ENCODE results near the gene TMEFF2.
A peak's percentile ranks its signal among the peaks of the same experiment; 100 is the strongest.

Gene TMEFF2

DNA sequence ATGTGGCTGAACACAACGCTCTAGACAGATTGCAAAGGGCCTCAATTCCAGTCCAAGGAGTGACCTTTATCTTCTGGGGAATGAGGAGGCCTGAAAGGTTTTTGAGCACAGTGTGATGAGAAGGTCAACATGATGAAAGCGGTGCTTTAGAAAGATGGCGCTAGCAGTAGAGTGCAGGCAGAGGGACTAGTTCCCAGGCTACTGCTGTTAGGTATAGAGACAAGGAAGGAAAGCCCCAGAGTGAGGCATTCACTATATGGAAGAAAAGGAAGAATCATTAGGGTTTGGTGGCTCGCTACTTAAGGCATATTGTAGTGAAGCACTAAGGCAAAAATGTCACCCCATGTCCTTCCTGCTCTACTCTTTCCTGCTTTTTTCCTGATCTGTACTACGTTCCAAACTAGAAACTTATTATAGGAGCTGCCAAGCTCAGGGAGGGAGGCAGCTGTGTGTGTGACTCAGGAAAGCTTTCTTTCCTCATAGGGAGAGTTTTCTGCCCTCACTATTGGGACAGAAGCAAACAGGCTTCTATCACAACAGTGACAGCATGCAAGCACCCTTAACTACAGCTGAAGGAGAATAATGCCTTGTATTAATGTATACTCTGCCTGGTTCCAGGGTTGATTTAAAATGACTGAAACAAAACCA lies 187.0 kb downstream of the TMEFF2 start:
- ChIA-PET CTCF (no interaction called here), POLR2A (no interaction called here)
- WGBS (ENCODE audit: insufficient coverage), result 100% methylated on average over 4 of the region's 5 CpGs
- Histone ChIP-seq H3K27me3 (replicated peaks in 2 of 5; ENCODE audit: control insufficient read depth in 4 of 5, insufficient read depth in 5 of 5, low read length in 4 of 5) (no peaks in the 10 kb centered on the region), H3K4me1 (ENCODE audit: control extremely low read depth in 1 of 4, control insufficient read depth in 4 of 4, insufficient read depth in 4 of 4, low read length in 3 of 4) (peaks cover 0 to 13% (median 3%) of the 10 kb centered on the region in 4 experiments), H3K4me3 (ENCODE audit: control insufficient read depth in 1 of 7, extremely low read depth in 1 of 7, insufficient read depth in 4 of 7, low read depth in 2 of 7, low read length in 6 of 7) (no peak overlapping the region), H3K9me3 (ENCODE audit: control extremely low read depth in 1 of 5, control insufficient read depth in 4 of 5, insufficient read depth in 2 of 5, low read depth in 1 of 5, low read length in 4 of 5) (no peaks in the 10 kb centered on the region), H3K27ac (ENCODE audit: insufficient read depth in 1 of 2, low read depth in 1 of 2, low read length in 2 of 2, poor library complexity in 1 of 2, severe bottlenecking in 2 of 2) (no peak overlapping the region), H3K36me3 (ENCODE audit: control insufficient read depth in 4 of 4, insufficient read depth in 4 of 4, low read length in 3 of 4) (no peaks in the 10 kb centered on the region)
- no peak for DNase-seq

DNA sequence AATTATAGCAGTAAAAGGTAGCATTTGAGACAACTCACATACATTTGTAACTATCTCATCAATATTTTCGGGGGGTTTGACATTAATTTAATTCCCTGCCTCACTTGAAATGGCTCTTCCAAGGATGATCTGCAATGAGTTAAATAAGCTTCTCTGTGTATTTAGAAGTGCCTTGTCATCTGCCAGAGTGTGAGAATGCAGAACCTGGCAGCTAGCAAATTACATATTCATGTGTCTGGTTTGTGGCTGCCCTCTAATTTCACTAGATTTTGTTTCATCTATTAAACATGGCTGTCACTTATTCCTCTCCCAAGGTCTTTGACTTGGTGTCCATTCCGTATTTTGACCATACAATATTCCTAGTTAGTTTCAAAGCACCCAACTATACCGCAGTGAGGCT lies 189.5 kb downstream of the TMEFF2 start:
- Histone ChIP-seq H3K4me1 (ENCODE audit: control extremely low read depth in 1 of 4, control insufficient read depth in 4 of 4, insufficient read depth in 4 of 4, low read length in 3 of 4) (peaks cover 0 to 13% (median 2%) of the 10 kb centered on the region in 4 experiments), H3K9me3 (ENCODE audit: control extremely low read depth in 1 of 5, control insufficient read depth in 4 of 5, insufficient read depth in 2 of 5, low read depth in 1 of 5, low read length in 4 of 5) (peaks cover 0 to 1% (median 0%) of the 10 kb centered on the region in 5 experiments), H3K36me3 (ENCODE audit: control insufficient read depth in 4 of 4, insufficient read depth in 4 of 4, low read length in 3 of 4) (no peaks in the 10 kb centered on the region), H3K27me3 (replicated peaks in 2 of 5; ENCODE audit: control insufficient read depth in 4 of 5, insufficient read depth in 5 of 5, low read length in 4 of 5) (no peaks in the 10 kb centered on the region), H3K27ac (ENCODE audit: insufficient read depth in 1 of 2, low read depth in 1 of 2, low read length in 2 of 2, poor library complexity in 1 of 2, severe bottlenecking in 2 of 2) (no peak overlapping the region), H3K4me3 (ENCODE audit: control insufficient read depth in 1 of 7, extremely low read depth in 1 of 7, insufficient read depth in 4 of 7, low read depth in 2 of 7, low read length in 6 of 7) (no peak overlapping the region)
- DNase-seq, result peak in 2 of 3 donors; percentile 28 to 47
- CTCF ChIA-PET, result no interaction called here
- WGBS (ENCODE audit: insufficient coverage), result 100% methylated on average over 1 of the region's 3 CpGs
- POLR2A ChIA-PET, result no interaction called here

DNA sequence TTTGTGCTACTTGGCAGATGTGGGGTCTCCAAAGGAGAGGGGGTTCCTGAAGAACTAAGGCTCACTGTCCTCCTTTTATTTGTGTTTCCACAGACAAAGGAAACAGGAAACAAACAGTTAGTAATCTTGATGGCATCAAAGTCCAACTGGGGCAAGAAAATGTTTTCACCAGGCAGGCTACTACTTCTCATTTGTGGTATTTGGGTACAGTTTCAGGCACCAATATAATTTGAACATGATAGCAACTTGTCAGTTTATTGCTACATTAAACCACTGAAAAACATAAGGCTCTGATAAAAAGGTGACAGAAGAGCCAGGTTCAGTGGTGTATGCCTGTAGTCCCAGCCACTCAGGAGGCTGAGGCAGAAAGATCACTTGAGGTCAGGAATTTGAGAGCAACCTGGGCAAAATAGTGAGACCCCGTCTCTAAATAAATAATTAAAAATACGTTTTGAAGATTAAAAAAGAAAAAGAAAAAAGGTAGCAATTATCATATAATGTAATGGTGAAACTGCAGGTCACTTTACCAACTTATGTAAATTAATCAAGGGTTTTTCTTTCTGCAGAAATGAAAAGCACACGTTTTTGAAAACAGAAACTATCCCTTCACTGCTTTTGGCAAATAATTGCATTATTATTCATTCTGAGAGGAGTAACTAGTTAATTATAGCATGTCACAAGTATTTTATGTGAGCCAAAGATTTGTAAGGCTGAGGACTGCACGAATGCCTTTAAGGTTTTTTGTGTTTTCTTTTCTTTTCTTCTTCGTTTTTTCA lies 190.4 kb downstream of the TMEFF2 start:
- Histone ChIP-seq H3K27ac (ENCODE audit: insufficient read depth in 1 of 2, low read depth in 1 of 2, low read length in 2 of 2, poor library complexity in 1 of 2, severe bottlenecking in 2 of 2) (no peak overlapping the region), H3K27me3 (replicated peaks in 2 of 5; ENCODE audit: control insufficient read depth in 4 of 5, insufficient read depth in 5 of 5, low read length in 4 of 5) (no peaks in the 10 kb centered on the region), H3K9me3 (ENCODE audit: control extremely low read depth in 1 of 5, control insufficient read depth in 4 of 5, insufficient read depth in 2 of 5, low read depth in 1 of 5, low read length in 4 of 5) (peaks cover 0 to 1% (median 0%) of the 10 kb centered on the region in 5 experiments), H3K36me3 (ENCODE audit: control insufficient read depth in 4 of 4, insufficient read depth in 4 of 4, low read length in 3 of 4) (no peaks in the 10 kb centered on the region), H3K4me1 (ENCODE audit: control extremely low read depth in 1 of 4, control insufficient read depth in 4 of 4, insufficient read depth in 4 of 4, low read length in 3 of 4) (peaks cover 0 to 13% (median 0%) of the 10 kb centered on the region in 4 experiments), H3K4me3 (ENCODE audit: control insufficient read depth in 1 of 7, extremely low read depth in 1 of 7, insufficient read depth in 4 of 7, low read depth in 2 of 7, low read length in 6 of 7) (no peak overlapping the region)
- ChIA-PET POLR2A (no interaction called here), CTCF (no interaction called here)
- whole genome bisulfite sequencing (ENCODE audit: insufficient coverage), result 80% methylated on average over 1 of the region's 5 CpGs
- peak in 1 of 3 donors; percentile 27 for DNase-seq

DNA sequence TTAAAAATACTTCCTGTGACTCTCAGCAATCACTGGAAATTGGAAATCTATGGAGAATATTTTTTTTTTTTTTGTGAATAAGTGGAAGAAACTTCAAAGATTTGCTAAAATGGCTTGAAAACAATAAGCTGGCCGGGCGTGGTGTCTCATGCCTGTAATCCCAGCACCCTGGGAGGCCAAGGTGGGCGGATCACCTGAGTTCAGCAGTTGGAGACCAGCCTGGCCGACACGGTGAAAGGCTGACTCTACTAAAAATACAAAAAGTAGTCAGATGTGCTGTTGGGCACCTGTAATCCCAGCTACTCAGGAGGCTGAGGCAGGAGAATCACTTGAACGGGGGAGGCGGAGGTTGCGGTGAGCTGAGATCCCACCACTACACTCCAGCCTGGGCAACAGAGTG lies 192.3 kb downstream of the TMEFF2 start:
- no peak for DNase-seq
- Histone ChIP-seq H3K4me3 (ENCODE audit: control insufficient read depth in 1 of 7, extremely low read depth in 1 of 7, insufficient read depth in 4 of 7, low read depth in 2 of 7, low read length in 6 of 7) (no peak overlapping the region), H3K36me3 (ENCODE audit: control insufficient read depth in 4 of 4, insufficient read depth in 4 of 4, low read length in 3 of 4) (no peaks in the 10 kb centered on the region), H3K4me1 (ENCODE audit: control extremely low read depth in 1 of 4, control insufficient read depth in 4 of 4, insufficient read depth in 4 of 4, low read length in 3 of 4) (peaks cover 0 to 13% (median 0%) of the 10 kb centered on the region in 4 experiments), H3K27me3 (replicated peaks in 2 of 5; ENCODE audit: control insufficient read depth in 4 of 5, insufficient read depth in 5 of 5, low read length in 4 of 5) (no peaks in the 10 kb centered on the region), H3K27ac (ENCODE audit: insufficient read depth in 1 of 2, low read depth in 1 of 2, low read length in 2 of 2, poor library complexity in 1 of 2, severe bottlenecking in 2 of 2) (no peak overlapping the region), H3K9me3 (ENCODE audit: control extremely low read depth in 1 of 5, control insufficient read depth in 4 of 5, insufficient read depth in 2 of 5, low read depth in 1 of 5, low read length in 4 of 5) (peaks cover 0 to 1% (median 0%) of the 10 kb centered on the region in 5 experiments)
- WGBS (ENCODE audit: insufficient coverage), result 95% methylated on average over 8 of the region's 8 CpGs
- ChIA-PET CTCF (interaction anchor here (1.4 kb wide), 1 partner anchor 15 kb away, joined by 3 read pairs; no protein-coding TSS in a partner anchor), POLR2A (no interaction called here)

DNA sequence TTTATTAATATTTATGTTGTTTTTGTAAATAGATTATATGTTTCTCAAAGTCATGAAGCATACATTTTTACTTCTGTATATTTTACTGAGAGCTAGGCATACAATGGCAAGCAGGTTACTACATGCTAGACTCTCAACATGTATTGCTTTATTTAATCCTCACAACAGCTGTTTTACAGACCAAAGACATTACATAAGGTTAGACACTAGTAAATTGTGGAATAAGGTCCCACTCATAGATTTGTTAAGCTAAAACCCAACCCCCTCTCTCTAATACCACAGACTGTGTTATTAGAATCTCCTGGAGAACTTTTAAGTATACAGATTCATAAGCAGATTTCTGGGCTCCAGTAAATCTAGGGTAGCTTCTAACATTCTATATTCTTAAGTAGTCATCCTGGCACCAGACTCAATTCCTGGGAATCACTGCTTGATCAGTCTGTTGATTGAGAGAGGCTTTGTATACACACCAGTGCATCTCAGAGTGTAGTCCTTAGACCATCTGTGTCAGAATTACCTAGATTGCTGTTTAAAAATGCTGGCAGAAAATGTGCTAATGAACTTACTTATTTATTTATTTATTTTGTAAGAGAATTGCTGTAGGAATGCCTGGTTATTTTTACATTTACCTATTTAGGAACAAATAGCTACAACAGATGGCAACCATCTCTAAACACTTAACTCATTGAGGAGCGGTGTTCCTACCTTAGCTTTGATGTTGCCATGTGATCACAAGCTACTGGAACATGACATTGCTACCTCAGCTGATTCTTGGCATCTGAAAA lies 194.3 kb downstream of the TMEFF2 start:
- WGBS (ENCODE audit: insufficient coverage), result 100% methylated on average over 1 of the region's 1 CpG
- peaks cover 0 to 13% (median under 1%) of the 10 kb centered on the region in 4 experiments for H3K4me1 ChIP-seq (ENCODE audit: control extremely low read depth in 1 of 4, control insufficient read depth in 4 of 4, insufficient read depth in 4 of 4, low read length in 3 of 4)
- no peaks in the 10 kb centered on the region for H3K36me3 ChIP-seq (ENCODE audit: control insufficient read depth in 4 of 4, insufficient read depth in 4 of 4, low read length in 3 of 4)
- H3K27ac ChIP-seq (ENCODE audit: insufficient read depth in 1 of 2, low read depth in 1 of 2, low read length in 2 of 2, poor library complexity in 1 of 2, severe bottlenecking in 2 of 2), result no peak overlapping the region
- DNase-seq, result no peak
- H3K9me3 ChIP-seq (ENCODE audit: control extremely low read depth in 1 of 5, control insufficient read depth in 4 of 5, insufficient read depth in 2 of 5, low read depth in 1 of 5, low read length in 4 of 5), result peaks cover 0 to 1% (median 0%) of the 10 kb centered on the region in 5 experiments
- no peak overlapping the region for H3K4me3 ChIP-seq (ENCODE audit: control insufficient read depth in 1 of 7, extremely low read depth in 1 of 7, insufficient read depth in 4 of 7, low read depth in 2 of 7, low read length in 6 of 7)
- ChIA-PET POLR2A (no interaction called here), CTCF (interaction anchor here (1.2 kb wide), 2 partner anchors 8 to 15 kb away, joined by 5 to 7 read pairs; no protein-coding TSS in a partner anchor)
- no peaks in the 10 kb centered on the region for H3K27me3 ChIP-seq (replicated peaks in 2 of 5; ENCODE audit: control insufficient read depth in 4 of 5, insufficient read depth in 5 of 5, low read length in 4 of 5)

DNA sequence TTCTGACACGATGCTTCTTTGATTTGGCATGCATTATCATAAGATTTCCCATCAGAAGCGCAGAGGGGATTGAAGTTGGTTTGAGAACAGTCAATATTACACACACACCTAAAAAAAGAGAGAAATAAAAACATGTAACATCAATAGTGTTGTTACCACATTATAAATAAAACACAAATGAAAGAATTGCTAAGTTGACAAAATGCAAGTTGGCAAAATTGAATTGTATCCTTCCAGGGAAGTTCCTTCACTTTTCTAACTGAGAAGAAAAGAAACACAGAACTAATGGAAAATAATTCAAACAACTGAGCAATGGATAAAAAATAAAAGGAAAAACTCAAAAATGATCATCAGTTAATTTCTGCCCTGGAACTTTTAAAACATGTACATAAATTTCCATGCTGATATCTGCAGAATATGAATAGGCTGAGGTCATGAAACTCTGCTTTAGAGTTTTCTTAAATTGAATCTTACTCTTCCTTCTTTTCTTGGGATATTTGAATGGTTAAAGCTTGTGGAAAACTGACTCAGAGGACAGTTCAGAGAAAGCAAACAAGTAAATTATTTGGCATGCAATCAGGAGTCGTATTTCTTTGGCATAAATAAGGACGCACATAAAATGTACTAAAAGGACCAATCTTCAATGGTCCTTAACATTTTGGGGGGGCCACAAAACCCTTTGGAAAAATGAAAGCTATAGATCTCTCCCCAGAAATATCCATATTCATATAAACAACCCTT lies 195.5 kb downstream of the TMEFF2 start:
- Histone ChIP-seq H3K9me3 (ENCODE audit: control extremely low read depth in 1 of 5, control insufficient read depth in 4 of 5, insufficient read depth in 2 of 5, low read depth in 1 of 5, low read length in 4 of 5) (peaks cover 0 to 1% (median 0%) of the 10 kb centered on the region in 5 experiments), H3K27me3 (replicated peaks in 2 of 5; ENCODE audit: control insufficient read depth in 4 of 5, insufficient read depth in 5 of 5, low read length in 4 of 5) (no peaks in the 10 kb centered on the region), H3K4me3 (ENCODE audit: control insufficient read depth in 1 of 7, extremely low read depth in 1 of 7, insufficient read depth in 4 of 7, low read depth in 2 of 7, low read length in 6 of 7) (no peak overlapping the region), H3K36me3 (ENCODE audit: control insufficient read depth in 4 of 4, insufficient read depth in 4 of 4, low read length in 3 of 4) (no peaks in the 10 kb centered on the region), H3K4me1 (ENCODE audit: control extremely low read depth in 1 of 4, control insufficient read depth in 4 of 4, insufficient read depth in 4 of 4, low read length in 3 of 4) (peaks cover 0 to 4% (median 2%) of the 10 kb centered on the region in 4 experiments), H3K27ac (ENCODE audit: insufficient read depth in 1 of 2, low read depth in 1 of 2, low read length in 2 of 2, poor library complexity in 1 of 2, severe bottlenecking in 2 of 2) (no peak overlapping the region)
- 100% methylated on average over 2 of the region's 4 CpGs for WGBS (ENCODE audit: insufficient coverage)
- ChIA-PET CTCF (interaction anchor here (1.2 kb wide), 1 partner anchor 13 kb away, joined by 5 read pairs; no protein-coding TSS in a partner anchor), POLR2A (no interaction called here)
- DNase-seq, result no peak

All from common myeloid progenitor, CD34-positive (primary cell).